ENCODE measurements around the gene NEK11. TPM values are rescaled to one million over a fixed set of nuclear protein-coding genes. Genes with fewer than 3 reads are reported as not detected.

NEK11 gene
- total RNA-seq, 1 donor = 10.4 TPM

- no peak for TF ChIP-seq CTCF (IDR thresholded peaks at IDR 0.05; ENCODE audit: insufficient read depth, low read depth, low read length)
- H3K4me3 ChIP-seq (ENCODE audit: low read depth, low read length) = no peak overlapping the region
- no peak for DNase-seq (ENCODE audit: low read depth)
These were observed 52.4 kb downstream of the NEK11 start for GRCh38 chr3:131079086-131079485.

- TF ChIP-seq CTCF (IDR thresholded peaks at IDR 0.05; ENCODE audit: insufficient read depth, low read depth, low read length) = no peak
- peak; percentile 53 for DNase-seq (ENCODE audit: low read depth)
These were observed 54.5 kb downstream of the NEK11 start for GRCh38 chr3:131081224-131081623.

GRCh38 chr3:131082246-131082645 is 55.6 kb downstream of the NEK11 start:
- TF ChIP-seq CTCF (IDR thresholded peaks at IDR 0.05; ENCODE audit: insufficient read depth, low read depth, low read length) = no peak
- DNase-seq (ENCODE audit: low read depth) = no peak
- no peak overlapping the region for H3K4me3 ChIP-seq (ENCODE audit: low read depth, low read length)

More at GRCh38 chr3:131081224-131081623, 54.5 kb downstream of the NEK11 start:
- no peak overlapping the region for H3K4me3 ChIP-seq (ENCODE audit: low read depth, low read length)

GRCh38 chr3:131082871-131083863 is 56.5 kb downstream of the NEK11 start:
- no peak for DNase-seq (ENCODE audit: low read depth)

GRCh38 chr3:131091768-131092167 is 65.1 kb downstream of the NEK11 start:
- DNase-seq (ENCODE audit: low read depth) = peak; percentile 18
- TF ChIP-seq CTCF (IDR thresholded peaks at IDR 0.05; ENCODE audit: insufficient read depth, low read depth, low read length) = no peak
- H3K4me3 ChIP-seq (ENCODE audit: low read depth, low read length) = no peak overlapping the region

More at GRCh38 chr3:131082871-131083863, 56.5 kb downstream of the NEK11 start:
- no peak overlapping the region for H3K4me3 ChIP-seq (ENCODE audit: low read depth, low read length)
- no peak for TF ChIP-seq CTCF (IDR thresholded peaks at IDR 0.05; ENCODE audit: insufficient read depth, low read depth, low read length)

- no peak overlapping the region for H3K4me3 ChIP-seq (ENCODE audit: low read depth, low read length)
- no peak for TF ChIP-seq CTCF (IDR thresholded peaks at IDR 0.05; ENCODE audit: insufficient read depth, low read depth, low read length)
- DNase-seq (ENCODE audit: low read depth) = peak; percentile 14
These were observed 81.2 kb downstream of the NEK11 start for GRCh38 chr3:131107637-131108433.
